Activated naive CD8-positive, alpha-beta T cell treated with anti-CD3 and anti-CD28 coated beads, Interleukin-2, amount 50 U/mL, for 16 hours (primary cell): ENCODE measurements around the gene HMBS.
"Not testable (repeated sequence)": the region's sequence is repeated elsewhere in the genome, so short reads cannot be mapped to it uniquely, and the experiment has no call there.

Source experiments
- DNase-seq: peaks from one replicate; pipeline ENCODE4 v3.0.0-alpha.2; 2020; ENCODE audit warnings: low read depth, low spot score

HMBS gene

GRCh38 chr11:119084663-119085436 is at the start of gene HMBS:
HMBS (plus strand) TSS chr11:119084881; CDS start chr11:119085034, 153 bp downstream.
- DNase-seq: peak; percentile 83

- DNase-seq: no peak
Measured at GRCh38 chr11:119038884-119039283, 45.8 kb upstream of the HMBS start.

- not testable (repeated sequence) for DNase-seq
Measured at GRCh38 chr11:119039471-119039870, 45.2 kb upstream of the HMBS start.

- no peak for DNase-seq
Measured at GRCh38 chr11:119041821-119042514, 42.7 kb upstream of the HMBS start.

- no peak for DNase-seq
Measured at GRCh38 chr11:119042927-119043326, 41.8 kb upstream of the HMBS start.

- DNase-seq: no peak
Measured at GRCh38 chr11:119044708-119045107, 40.0 kb upstream of the HMBS start.

- DNase-seq: no peak
Measured at GRCh38 chr11:119046489-119046888, 38.2 kb upstream of the HMBS start.

- DNase-seq: no peak
Measured at GRCh38 chr11:119047205-119047604, 37.5 kb upstream of the HMBS start.

- no peak for DNase-seq
Measured at GRCh38 chr11:119048644-119049043, 36.0 kb upstream of the HMBS start.

GRCh38 chr11:119049081-119049480 is 35.6 kb upstream of the HMBS start:
- no peak for DNase-seq

GRCh38 chr11:119051440-119052162 is 33.1 kb upstream of the HMBS start:
- DNase-seq: no peak

GRCh38 chr11:119052163-119052814 is 32.4 kb upstream of the HMBS start:
- no peak for DNase-seq

- DNase-seq: no peak
Measured at GRCh38 chr11:119054418-119054817, 30.3 kb upstream of the HMBS start.

GRCh38 chr11:119055901-119056300 is 28.8 kb upstream of the HMBS start:
- no peak for DNase-seq

- DNase-seq: peak; percentile 6
Measured at GRCh38 chr11:119056421-119056999, 28.2 kb upstream of the HMBS start.

- peak; percentile 98 for DNase-seq
Measured at GRCh38 chr11:119057000-119057769, 27.5 kb upstream of the HMBS start, which contains the start of gene HYOU1. HYOU1 (minus strand) TSS chr11:119057205; CDS start chr11:119056160, 1,045 bp downstream.

- DNase-seq: not testable (repeated sequence)
Measured at GRCh38 chr11:119059128-119059527, 25.6 kb upstream of the HMBS start.

GRCh38 chr11:119061256-119061655 is 23.4 kb upstream of the HMBS start:
- no peak for DNase-seq

GRCh38 chr11:119062779-119063178 is 21.9 kb upstream of the HMBS start:
- no peak for DNase-seq

- DNase-seq: no peak
Measured at GRCh38 chr11:119065369-119065768, 19.3 kb upstream of the HMBS start.
